HG02884 (cell line): ENCODE measurements around the gene PLEKHJ1.
A peak's percentile ranks its signal among the peaks of the same experiment; 100 is the strongest.
"Not testable (repeated sequence)": the region's sequence is repeated elsewhere in the genome, so short reads cannot be mapped to it uniquely, and the experiment has no call there.

ENCODE experiments used
- ATAC-seq: cut with Tn5 transposase; IDR thresholded peaks from one replicate; pipeline ENCODE4 v1.9.1; 2021; ENCODE audit warnings: mild to moderate bottlenecking, moderate library complexity; ENCODE audit not compliant: unreplicated experiment

Gene PLEKHJ1, protein sequence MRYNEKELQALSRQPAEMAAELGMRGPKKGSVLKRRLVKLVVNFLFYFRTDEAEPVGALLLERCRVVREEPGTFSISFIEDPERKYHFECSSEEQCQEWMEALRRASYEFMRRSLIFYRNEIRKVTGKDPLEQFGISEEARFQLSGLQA

GRCh38 chr19:2236314-2237050, at the start of gene PLEKHJ1, which contains the start of gene SF3A2:
Gene PLEKHJ1, minus strand, starts transcription at chr19:2236329. Its CDS starts 81 bp downstream, at chr19:2236248.
Gene SF3A2, plus strand, starts transcription at chr19:2236824. Its CDS starts 6,595 bp downstream, at chr19:2243419.
- peak; percentile 68 for ATAC-seq

DNA sequence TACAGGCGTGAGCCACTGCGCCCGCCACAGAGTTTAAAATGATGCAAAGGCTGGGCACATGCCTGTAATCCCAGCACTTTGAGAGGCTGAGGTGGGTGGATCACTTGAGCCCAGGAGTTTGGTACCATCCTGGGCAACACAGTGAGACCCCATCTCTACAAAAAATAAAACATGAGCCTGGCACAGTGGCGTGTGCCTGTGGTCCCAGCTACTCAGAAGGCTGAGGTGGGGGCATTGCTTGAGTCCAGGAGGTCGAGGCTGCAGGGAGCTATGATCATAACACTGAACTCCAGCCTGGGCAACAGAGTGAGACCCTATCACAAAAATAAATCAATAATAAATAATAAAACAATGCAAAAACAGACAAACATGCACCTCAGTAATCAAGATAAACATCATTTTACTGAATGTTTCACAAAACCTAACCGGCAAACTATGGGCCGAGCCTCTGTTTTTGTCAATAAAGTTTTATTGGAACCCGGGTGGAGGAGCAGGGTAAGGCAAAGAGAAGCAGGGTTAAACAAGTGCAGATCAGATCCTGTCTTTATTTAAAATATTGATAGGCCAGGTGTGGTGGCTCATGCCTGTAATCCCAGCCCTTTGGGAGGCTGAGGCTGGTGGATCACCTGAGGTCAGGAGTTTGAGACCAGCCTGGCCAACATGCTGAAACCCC, 47.8 kb upstream of the PLEKHJ1 start:
- no peak for ATAC-seq

- no peak for ATAC-seq
Measured at GRCh38 chr19:2282862-2283237, 46.7 kb upstream of the PLEKHJ1 start.

DNA sequence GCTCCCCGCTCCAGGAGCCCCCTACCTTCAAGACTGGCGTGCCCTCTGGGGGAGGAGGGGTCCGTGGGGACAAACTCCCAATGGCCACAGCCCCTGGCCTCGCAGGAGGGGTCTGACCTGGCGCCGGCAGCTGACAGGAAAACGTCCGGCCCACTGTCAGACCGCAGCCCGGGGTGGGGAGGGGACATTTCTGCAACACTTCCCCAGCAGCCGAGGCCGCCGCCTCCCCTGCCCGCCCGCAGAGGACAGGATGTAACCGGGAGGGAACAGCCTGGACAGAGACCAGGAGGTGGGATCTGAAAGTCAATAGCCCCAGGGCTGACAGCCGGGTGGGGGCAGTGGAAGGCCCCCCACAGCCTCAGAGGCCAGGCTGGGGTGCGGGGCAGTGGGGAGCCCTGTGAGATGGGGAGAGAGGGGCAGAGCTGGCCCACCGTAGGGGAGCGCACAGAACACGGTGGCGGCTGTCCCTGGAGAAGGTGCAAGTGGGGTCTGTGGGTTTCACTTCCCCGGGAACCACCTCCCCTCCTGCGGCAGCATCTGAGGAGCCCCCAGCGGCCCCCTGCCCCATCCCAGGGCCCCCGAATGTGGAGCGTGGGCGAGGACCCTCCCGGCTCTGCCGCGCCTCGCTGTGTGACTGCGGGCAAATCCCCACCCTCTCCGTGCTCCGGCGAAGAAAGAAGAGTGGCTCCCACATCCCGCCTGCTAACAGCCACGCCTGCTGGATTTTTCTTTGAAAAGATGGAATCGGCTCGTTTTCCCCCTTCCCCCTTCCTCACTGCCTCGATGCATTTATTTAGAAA, 46.1 kb upstream of the PLEKHJ1 start, which contains the start of gene PEAK3:
PEAK3 (minus strand) TSS at position 114 of the 800 bp plus-strand sequence. CDS start 1,244 bp downstream, outside the sequence.
- ATAC-seq = no peak

DNA sequence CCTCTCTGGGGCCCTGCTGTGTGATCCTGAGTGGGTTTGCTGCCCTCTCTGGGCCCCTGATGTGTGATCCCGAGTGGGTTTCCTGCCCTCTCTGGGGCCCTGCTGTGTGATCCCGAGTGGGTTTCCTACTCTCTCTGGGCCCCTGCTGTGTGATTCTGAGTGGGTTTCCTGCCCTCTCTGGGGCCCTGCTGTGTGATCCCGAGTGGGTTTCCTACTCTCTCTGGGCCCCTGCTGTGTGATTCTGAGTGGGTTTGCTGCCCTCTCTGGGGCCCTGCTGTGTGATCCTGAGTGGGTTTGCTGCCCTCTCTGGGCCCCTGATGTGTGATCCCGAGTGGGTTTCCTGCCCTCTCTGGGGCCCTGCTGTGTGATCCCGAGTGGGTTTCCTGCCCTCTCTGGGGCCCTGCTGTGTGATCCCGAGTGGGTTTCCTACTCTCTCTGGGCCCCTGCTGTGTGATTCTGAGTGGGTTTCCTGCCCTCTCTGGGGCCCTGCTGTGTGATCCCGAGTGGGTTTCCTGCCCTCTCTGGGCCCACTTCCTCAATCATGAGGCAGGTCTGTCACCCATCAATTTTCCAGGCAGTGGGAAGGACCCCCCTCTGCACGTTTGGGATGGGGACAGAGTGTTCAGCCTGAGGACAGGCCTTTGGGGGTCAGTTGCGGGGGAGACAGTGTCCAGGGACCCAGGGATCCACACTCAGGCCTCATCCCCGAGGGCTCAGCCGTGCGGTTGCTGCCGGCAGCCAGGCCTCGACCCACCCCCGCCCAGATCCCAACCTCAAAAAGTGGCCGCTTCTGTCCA, 45.3 kb upstream of the PLEKHJ1 start:
- ATAC-seq = not testable (repeated sequence)

DNA sequence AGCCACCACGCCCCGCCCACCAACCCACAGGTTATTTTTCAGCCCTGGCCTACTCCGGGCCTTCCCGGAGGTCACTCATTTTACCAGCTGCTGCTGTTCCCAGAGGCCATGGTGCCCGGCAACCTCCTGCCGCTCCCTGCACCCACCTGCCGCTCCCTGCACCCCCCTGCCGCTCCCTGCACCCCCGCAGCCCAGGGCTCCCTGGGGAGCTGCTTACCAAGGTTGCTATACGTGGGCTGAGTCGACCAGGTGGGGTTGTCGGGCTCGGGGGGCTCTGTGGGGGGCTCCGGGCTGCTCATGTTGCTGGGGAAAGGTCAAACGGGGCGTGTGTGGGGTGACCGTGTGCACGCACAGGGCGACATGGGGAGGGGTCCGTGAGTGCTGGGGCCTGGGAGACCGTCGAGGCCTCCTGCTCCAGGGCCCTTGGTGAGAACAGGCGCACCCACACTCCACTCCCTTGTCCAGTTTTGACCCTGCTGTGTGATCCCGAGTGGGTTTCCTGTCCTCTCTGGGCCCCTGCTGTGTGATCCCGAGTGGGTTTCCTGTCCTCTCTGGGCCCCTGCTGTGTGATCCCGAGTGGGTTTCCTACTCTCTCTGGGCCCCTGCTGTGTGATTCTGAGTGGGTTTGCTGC, 44.6 kb upstream of the PLEKHJ1 start:
- no peak for ATAC-seq

- ATAC-seq = no peak
Measured at GRCh38 chr19:2278459-2279158, 42.5 kb upstream of the PLEKHJ1 start.

- no peak for ATAC-seq
Measured at GRCh38 chr19:2277138-2277537, 41.0 kb upstream of the PLEKHJ1 start.

- no peak for ATAC-seq
Measured at GRCh38 chr19:2276429-2276986, 40.4 kb upstream of the PLEKHJ1 start.

- no peak for ATAC-seq
Measured at GRCh38 chr19:2275588-2276428, 39.7 kb upstream of the PLEKHJ1 start.

- ATAC-seq = no peak
Measured at GRCh38 chr19:2274931-2275535, 38.9 kb upstream of the PLEKHJ1 start.

DNA sequence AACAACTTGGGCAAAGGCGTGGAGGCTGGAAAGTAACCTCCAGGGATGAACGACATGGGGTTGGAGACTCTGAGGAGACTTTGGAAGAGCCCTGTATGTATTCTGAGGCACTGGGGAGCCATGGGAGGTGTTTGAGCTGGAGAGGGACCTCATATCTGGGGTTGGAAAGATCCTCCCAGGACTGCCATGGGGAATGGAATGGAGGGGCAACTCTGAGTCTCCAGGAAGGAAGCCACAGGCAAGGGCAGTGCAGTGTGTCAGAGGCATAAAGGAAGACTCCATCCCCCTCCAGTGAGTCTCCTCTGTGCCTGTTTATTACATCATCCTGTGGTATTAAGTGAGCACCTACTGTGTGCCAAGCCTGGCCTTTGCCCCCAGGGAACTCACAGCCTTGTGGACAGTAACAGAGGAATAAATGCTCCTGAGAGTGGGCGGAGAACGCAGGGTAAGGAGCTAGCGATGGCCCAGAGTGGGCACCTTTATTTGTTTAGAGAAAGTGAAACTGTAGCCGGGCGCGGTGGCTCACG, 38.1 kb upstream of the PLEKHJ1 start:
- ATAC-seq = no peak

DNA sequence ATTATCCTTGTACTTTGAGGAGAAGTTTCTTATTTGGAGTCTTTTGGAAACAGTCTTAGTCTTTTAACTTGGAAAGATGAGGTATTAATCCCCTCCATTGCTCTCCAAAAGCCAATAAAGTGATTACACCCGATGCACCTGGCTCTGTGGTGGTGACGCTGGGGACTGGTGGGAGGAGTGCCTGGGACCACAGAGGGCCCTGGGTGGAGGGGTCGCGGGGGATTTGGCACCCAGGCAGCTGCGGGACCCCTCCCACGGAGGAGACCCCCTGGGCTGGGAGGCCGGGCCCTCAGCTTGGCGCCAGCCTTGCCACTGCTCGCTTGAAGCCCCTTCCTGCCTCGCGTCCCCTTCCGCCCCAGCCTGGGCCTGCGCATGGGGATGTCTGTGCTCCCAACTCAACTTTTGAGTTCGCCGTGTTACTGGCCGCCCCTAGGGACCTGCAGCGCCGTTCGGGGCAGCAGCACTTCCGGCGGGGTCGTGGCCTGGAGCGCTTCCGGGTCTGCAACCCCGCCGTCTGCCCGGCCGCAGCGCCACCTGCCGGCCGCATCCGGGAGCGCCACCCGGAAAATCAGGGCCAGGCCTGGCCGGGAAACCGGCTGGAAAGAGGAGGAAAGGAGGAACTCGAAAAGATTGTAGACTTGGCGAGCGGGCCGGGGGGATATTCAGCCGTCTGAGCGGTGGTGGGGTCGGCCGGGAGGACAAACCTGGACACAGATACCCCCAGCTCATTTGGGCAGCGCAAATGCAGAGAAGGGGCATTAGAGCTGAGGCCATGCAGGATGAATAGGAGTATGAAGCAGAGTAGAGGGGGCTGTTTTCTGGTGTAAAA, 37.4 kb upstream of the PLEKHJ1 start:
- no peak for ATAC-seq

DNA sequence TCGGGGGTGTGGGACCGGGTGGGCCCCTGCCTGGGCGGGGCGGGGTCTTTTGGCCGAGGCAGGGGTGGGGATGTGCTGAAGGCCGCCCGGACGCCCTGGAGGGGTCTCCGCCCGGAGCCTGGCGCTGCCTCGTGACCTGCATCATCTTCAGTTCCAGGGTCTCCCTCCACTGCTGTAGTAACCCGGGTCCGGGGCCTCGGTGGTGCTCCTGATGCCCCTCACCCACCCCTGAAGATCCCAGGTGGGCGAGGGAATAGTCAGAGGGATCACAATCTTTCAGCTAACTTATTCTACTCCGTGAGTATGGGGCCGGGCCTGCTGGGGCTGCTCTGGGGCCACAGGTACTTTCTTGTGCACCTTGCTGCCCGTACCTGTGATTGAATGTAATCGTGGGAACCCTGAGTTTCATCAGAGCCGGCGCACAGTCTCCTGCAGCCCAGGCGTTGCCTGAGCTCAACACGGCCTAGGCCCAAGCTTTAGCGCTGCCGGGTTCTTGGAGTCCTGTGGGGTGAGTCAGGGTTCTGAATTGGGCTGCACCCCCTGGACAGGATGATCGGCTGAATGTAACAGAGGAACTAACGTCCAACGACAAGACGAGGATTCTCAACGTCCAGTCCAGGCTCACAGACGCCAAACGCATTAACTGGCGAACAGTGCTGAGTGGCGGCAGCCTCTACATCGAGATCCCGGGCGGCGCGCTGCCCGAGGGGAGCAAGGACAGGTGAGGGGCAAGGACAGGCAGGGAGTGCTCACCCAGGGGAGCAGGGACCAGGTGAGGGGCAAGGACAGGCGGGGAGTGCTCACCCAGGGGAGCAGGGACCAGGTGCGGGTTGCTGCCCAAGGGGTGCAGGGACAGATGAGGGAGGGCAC, 35.3 kb upstream of the PLEKHJ1 start:
- no peak for ATAC-seq

DNA sequence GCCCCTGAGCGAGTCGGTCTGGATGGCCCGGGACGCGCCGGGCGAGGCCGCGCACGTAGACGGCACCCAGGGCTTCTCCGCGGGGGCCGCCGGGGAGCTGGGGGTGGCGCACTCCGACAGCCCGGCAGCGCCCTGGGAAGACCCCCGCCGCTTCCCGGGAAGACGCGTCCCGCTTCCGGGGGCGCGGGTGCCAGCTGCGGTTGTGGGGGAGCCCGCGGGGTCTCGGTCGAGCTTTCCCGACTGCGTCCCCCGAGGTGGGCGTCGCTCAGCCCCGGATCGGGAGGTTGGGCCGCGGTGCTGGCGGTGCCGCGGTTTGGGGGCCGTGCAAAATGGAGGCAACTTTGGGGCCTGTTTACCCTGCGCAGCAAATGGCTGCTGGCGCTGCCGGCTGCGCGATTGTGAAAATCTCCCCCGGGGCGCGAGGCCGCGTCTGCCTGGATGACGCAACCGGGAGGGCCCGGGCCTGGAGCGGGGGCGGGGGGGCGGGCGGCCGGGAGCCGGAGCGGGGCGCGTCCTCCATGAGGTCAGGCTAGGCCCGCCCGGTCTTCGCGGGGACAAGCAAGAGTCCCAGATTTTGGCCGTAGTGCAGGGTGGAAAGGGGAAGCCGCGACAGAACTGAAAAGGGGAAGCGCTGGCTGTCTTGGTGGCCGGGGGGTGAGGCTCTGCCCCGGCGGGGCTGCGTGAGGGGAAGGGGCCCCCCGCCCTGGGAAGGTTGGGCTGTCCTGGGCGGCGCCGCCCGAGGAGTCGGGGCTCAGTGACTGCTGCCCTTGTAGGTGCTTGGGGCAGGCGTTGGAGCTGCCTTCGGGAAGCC, 34.5 kb upstream of the PLEKHJ1 start:
- no peak for ATAC-seq
